Activated CD4-positive, alpha-beta T cell treated with anti-CD3 and anti-CD28 coated beads for 48 hours (primary cell): Measurements from ENCODE around the gene ATP6V1F.

Source experiments
- DNase-seq: peaks from one replicate; pipeline ENCODE4 v3.0.0-alpha.2; 2020

ATP6V1F gene

DNA sequence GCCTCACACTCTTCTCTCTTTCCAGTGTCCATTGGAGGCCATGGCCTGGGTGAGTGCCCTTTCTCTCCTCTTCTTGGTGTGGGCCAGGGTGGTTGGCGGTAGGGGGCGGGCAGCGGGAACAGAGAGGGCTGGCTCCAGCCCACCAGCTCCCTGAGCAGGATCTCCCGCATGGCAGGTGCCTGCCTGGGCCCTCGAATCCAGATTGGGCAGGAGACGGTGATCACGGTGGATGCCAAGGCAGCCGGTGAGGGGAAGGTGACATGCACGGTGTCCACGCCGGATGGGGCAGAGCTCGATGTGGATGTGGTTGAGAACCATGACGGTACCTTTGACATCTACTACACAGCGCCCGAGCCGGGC lies 13.5 kb upstream of the ATP6V1F start:
- no peak for DNase-seq

DNA sequence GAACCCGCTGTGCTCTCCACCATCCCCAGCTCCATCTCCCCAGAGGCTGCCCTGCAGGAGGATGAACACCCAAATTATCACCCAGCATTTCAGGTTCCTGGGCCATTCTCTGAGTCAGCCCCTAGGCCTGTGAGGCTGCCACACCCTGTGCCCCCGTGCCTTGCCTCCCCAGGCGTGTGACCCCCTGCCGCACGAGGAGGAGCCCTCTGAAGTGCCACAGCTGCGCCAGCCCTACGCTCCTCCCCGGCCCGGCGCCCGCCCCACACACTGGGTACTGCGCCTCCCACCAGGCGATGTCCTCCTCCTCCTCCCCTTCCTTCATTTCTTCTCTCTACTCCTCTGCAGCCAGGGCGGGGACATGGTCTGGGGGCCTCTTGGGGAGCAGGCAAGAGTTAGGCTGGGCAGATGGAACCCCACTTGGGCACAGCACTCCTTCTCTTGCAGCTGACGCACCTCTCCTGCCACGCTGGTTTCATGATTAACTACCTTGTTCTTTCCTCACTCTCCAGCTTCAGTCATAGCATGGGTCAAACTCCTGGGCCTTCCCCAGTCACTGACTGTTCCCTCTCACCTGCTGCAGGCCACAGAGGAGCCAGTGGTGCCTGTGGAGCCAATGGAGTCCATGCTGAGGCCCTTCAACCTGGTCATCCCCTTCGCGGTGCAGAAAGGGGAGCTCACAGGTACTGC lies 12.7 kb upstream of the ATP6V1F start:
- DNase-seq, result no peak

DNA sequence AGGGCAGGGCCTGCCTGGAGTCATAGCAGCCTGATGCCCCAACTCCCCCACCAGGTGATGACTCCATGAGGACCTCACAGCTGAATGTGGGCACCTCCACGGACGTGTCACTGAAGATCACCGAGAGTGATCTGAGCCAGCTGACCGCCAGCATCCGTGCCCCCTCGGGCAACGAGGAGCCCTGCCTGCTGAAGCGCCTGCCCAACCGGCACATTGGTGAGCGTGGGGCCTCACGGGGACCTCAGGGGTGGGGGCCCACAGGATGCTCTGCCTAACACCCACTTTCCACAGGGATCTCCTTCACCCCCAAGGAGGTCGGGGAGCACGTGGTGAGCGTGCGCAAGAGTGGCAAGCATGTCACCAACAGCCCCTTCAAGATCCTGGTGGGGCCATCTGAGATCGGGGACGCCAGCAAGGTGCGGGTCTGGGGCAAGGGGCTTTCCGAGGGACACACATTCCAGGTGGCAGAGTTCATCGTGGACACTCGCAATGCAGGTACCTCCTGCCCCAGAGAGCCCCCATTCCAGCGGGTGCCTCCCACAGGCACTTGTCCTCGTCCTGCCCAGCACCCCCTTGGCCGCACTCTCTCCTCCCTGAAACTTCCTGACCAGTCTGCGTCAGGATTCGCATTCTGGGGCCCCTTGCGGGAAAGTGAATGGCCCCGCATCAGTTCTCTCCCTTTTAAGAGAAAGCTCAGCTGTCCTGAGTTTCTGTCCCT lies 10.0 kb upstream of the ATP6V1F start:
- no peak for DNase-seq

DNA sequence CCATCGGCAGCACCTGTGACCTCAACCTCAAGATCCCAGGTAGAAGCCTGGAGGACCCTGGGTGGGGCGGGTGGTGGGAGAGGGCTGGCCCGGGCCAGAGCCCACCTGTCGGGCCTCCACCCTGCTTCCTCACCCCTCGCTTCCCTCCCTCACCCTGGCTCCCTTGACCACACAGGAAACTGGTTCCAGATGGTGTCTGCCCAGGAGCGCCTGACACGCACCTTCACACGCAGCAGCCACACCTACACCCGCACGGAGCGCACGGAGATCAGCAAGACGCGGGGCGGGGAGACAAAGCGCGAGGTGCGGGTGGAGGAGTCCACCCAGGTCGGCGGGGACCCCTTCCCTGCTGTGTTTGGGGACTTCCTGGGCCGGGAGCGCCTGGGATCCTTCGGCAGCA lies 8.9 kb upstream of the ATP6V1F start:
- DNase-seq, result no peak

DNA sequence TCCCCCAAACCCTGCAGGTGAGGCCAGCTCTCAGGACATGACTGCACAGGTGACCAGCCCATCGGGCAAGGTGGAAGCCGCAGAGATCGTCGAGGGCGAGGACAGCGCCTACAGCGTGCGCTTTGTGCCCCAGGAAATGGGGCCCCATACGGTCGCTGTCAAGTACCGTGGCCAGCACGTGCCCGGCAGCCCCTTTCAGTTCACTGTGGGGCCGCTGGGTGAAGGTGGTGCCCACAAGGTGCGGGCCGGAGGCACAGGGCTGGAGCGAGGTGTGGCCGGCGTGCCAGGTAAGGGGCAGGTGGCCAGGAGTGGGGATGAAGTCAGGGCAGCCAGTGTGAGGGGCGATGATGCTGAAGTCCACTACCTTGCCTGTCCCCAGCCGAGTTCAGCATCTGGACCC lies 8.3 kb upstream of the ATP6V1F start:
- no peak for DNase-seq

DNA sequence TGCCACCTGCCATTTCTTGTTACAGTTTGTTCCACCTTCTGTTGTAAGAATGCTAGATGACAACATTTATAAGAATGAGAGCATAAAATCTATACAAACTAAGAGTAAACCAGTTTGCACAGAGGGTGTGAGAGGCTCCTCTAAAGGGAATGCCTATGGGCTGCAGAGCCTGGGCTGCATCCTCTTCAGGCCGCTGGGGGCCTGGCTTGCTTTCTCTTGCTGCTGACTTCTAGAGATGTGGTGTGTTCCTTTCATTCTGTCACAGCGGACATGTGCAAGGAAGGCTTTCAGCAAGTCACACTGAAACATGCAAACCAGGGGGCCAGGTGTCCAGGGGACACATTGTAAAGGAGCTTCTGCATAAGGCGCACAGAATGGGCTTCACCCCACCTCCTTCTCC lies 7.1 kb upstream of the ATP6V1F start:
- no peak for DNase-seq

DNA sequence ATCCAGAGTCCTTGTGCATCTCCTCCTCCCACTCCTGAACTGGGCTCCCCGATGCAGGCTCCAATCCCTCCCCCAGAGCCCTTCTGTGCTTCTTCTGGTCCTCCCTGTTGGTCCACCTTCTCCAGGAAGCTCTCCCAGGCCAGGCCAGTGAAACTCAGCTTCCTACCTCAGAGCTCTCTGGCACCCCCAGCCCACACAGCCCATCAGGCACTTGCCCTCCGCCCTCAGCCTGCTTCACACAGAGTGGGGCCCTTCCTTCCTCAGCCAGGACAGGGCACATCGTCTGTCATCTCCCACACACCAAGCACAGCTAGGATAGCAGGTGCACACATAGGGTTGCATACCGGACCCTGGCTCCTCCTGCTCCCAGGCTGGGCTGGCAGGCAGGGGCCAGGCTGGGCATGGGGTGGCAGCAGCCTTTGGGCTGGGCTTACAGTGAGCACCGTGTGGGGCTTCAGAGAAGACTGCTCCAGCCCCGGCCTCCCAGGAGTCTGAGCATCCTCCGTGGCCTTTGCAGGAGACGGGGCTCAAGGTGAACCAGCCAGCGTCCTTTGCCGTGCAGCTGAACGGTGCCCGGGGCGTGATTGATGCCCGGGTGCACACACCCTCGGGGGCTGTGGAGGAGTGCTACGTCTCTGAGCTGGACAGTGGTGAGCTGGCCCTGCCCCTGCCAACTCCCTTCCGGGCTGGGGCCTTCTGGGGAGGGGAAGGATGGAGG lies 6.5 kb upstream of the ATP6V1F start:
- no peak for DNase-seq

DNA sequence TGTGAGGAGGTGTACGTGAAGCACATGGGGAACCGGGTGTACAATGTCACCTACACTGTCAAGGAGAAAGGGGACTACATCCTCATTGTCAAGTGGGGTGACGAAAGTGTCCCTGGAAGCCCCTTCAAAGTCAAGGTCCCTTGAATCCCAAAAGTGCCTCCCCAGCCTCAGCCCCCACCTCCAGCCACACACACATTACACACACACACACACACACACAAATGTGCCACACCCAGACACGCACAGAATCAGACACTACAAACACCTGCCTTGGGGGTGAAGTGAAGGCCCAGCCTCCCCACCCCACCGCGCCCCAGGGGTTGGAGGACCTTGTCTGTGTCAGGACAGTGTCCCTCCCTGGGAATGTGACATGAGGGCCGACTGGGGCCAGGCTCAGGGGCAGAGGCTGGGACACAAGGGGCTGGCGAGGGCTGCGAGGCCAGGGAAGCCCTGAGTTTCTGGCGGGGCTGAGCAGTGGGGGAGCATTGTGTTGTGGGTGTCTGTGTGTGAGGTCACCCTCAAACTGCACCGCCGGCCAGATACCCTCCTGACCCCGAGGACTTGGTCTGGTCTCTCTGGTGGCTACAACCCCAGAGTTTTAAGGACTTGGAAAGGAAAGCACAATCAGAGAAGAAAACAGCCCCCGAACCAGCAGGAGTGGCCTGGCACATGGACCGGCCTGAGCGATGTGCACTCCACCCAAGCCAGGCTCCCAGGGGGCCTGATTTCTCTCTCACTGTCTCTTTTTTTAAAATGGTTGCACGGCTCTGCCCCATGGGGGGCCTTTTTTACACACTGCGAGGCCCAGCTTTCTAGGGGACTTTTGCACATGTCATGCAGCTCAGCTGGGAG lies 4.0 kb upstream of the ATP6V1F start:
- DNase-seq, result no peak

DNA sequence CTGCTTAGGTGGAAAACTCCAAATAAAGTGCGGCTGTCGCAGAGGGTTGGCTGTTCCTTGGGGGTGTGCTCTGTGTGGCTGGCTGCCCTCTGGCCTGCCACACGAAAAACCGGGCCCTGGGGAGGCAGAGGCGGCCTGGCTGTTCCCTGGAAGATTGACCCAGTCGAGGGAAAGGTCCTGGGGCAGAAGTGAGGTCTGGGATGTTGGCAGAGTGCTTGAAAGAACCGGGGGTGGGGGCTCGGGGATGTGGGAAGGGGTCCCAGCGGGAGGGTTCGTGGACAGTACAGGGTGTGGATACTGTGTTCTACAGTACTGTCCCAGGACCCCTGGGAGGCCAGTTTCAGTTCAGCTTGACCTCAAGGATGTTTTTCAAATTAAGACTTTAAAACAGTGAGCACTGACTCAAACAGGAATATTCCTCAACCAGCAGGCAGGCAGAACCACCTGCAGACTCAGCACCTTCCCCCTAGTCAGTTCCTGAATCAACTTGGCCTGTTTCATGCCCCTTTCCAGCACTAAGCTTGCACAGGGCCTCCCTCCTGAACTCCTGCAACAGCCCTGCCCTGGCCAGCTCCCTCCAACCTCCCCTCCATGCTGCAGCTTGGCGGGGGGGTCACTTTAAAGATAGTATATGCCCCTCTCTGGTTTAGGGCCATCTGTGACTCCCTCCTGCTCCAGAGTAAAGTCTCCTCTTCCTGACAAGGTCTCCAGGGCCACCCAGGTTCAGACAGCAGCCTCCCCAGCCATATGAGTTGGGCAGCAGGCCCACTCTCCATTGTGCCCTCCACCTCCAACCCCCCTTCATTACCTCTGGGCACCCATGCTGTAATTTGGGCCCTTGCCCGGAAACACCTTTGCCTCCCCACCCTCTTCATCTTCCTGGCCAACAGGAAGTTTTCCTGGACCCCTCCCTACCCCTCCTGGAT lies 3.2 kb upstream of the ATP6V1F start:
- no peak for DNase-seq

DNA sequence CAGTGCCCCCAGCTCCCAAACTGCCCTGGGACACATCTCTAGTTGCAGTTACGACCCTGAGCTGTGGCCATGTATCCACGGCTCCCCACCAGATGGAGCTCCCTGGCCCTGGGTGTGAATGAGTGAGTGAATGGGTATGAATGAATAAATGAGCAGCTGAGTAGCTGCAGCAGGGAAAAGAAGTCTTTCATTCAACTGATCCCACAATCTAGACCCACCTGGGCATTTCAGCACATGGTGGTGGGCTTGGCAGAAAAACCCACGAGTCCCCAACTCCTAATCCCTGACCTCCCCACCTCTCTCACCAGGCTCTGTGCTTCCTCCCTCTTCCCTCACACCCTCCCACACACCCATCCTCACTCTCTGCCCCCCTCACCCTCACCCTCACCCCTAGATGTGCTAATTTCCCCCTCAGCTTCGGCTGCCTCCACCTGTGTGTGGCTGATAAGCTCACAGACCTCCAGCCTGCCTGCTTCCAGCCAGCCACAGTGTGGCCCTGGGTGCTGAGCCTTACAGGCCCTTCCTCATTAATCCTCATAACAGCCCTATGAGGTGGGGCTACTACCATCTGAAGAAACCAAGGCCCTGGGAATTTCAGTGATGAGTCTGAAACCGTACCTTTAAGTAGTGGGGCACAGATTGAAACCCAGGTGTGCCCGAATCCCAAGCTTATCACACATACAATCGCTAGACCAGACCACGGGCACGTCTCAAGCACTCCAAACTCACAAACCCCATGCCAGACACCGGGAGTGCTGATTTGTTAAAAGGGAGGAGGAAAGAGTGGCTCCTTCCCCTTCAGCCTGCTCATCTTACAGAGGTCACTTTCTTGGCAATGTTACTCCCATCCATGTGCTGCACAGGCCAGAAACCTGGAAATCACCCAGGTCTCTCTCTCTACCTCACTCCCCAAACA lies 2.2 kb upstream of the ATP6V1F start:
- DNase-seq, result no peak

DNA sequence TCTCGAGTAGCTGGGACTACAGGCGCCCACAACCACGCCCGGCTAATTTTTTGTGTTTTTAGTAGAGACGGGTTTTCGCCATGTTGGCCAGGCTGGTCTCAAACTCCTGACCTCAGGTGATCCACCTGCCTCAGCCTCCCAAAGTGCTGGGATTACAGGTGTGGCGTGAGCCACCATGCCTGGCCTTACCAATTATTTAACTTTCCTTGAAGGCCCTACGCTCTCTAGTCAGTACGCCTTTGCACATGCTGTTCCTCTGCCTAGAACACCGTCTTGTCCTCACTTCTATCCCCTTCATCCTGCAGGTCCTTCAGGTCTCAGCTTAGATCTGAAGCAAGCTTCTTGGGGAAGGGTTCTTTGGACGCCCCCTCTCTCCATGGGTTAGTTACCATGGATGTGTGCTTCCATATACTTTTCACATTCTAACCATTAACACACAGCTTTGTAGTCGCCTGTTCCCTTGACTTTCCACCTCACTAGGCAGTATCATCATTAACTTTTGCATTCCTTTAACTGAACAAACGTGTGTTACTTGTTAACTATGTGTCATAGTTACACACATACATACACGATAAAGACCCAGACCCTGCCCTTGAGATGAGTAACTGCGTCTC lies 592 bp upstream of the ATP6V1F start:
- no peak for DNase-seq

DNA sequence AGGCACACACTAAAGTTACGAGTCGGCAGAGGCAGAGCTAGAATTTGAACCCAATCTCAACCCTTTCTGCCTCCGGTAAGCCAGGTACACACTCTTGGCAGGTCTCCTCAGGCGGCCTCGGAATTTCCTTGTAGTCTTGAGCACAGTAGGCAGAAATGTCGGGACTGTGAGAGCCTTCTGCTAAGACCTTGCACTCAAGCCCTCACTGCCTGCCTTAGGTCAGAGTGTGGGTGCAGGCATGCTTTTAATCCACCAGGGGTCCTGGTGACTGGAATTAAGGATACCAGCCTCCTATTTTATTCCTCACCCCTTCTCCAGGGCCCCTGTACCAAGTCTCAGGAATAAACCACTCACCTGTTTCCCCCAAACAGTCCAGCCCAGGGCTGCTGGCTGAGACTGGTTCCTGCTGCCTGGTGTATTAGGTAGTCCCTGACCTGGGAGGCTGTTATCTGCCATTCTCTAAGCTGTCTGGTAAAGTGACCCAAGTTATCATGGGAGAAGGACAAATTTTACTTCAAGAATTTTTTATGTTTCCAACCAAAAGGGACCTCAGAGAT lies 855 bp downstream of the ATP6V1F start:
- peak; percentile 67 for DNase-seq

DNA sequence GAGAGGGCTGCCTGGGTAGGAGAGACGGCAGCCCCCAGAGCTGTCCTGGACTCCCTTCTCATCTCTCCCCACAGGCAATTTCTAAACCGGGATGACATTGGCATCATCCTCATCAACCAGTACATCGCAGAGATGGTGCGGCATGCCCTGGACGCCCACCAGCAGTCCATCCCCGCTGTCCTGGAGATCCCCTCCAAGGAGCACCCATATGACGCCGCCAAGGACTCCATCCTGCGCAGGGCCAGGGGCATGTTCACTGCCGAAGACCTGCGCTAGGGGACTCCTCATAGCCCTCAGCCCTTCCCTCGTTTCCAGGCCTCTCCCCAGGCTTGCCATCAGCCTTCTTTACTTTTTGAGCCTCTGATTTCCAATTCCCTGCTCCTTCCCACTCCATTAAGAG lies 2.6 kb downstream of the ATP6V1F start:
- no peak for DNase-seq

DNA sequence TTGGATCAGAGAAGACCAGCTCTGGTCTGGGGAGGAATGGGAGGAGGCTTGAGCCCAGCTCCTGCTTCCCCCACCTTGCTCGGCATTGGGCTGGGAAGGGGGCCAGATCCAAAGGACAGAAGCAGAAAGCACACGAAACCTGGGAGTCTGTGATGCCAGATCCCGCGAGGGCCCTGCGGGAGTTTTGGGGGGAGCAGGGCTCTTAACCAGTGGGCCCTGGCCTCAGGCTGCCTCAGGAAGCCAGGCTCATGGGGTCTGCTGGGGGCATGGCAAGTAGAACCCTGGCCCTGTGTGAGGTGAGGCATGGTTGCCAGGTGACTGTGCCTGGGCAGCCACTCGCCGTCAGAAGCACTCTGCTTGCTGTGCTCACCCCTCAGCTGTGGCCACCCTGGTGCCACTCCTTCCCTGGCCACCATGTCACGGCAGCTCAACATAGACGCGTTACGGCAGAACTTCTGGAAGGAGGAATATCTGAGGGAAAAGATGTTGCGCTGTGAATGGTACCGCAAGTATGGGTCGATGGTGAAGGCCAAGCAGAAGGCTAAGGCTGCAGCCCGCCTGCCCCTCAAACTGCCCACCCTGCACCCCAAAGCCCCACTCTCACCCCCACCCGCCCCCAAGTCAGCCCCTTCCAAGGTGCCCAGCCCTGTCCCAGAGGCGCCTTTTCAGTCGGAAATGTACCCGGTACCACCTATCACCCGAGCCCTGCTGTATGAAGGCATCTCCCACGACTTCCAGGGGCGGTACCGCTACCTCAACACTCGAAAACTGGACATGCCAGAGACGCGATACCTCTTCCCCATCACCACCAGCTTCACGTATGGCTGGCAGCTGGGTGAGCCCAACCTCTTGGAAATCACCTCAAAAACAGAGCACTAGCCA lies 3.6 kb downstream of the ATP6V1F start:
- no peak for DNase-seq

DNA sequence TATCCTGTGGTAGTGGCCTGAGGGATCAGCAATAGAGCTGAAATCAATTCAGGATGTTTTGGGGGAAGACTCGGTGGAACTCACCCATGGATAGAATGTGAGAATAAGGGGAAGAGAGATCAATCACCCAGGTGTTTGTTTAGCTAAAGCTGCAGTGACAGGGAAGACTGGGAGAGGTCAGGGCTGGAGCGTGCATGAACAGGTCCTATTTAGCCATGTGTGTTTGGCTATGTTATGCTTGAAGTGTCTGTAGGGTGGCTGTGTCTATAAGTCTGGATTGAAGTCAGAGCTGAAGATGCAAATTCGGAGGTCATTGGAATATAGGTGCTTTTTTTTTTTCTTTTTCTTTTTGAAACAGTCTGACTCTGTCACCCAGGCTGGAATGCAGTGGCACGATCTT lies 4.6 kb downstream of the ATP6V1F start:
- DNase-seq, result no peak

DNA sequence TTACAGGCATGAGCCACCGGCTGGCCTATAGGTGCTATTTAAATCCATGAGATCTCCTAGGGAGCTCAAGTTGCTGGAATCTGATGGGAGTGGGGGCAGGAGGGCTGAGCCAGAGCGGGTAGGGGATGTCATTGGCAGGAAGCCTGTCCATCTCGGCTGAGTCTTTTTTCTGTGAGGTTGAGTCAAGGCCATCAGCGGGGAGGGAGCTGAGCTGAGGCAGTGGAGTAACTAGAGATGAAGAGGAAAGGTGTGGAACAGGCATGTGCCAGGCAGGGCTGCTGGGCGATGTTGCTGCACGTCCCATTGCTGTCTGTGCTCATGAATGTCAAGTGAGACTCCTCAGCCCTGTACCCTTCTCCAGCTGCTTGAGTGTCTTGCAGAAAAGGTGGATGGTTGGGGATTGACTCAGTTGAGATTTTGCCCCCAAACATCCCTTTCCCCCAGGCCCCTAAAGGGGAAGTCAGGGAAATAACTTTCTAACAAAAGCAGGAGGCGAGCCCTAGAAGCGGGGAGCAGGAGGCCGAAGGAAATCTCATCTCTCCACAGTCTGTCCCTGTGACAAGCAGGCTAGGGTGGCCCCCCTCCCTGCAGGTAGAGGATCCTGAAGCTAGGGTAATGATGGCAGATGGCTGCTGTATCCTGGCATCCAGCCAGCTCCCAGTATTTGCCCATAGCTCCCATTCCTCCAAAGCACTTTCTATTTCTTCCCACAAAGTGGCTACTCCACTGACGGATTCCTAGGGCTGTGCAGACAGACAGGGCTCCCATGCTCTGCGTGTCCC lies 5.4 kb downstream of the ATP6V1F start:
- DNase-seq, result no peak

DNA sequence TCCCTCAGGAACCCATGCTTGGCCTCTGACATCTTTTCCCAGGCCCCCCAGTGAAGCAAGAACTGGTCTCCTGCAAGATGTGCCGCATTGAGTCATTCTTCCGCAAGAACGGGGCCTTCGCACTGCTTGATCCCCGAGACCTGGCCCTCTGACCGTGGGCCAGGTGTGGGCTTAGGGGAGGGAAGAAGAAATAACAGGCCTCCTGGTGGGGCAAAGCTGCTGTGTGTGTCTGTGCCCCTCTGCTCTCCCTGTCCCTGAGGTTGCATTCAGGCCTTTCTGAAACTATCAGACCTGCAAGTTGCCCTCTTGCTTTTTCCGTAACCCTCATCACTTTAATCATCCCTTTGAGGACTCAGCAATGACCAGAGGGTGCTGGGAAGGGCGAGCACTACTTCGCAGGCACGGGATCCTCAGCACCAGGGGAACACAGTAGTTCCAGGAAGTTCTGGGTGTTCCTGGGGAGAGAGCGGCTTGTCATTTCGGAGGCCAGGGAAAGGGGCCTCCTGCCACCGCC lies 6.0 kb downstream of the ATP6V1F start:
- no peak for DNase-seq
